ENCODE data around the gene NR2C1. TPM values are rescaled to one million over a fixed set of nuclear protein-coding genes. Genes with fewer than 3 reads are reported as not detected.

The NR2C1 gene
- total and polyA plus RNA-seq, 2 of the 8 experiments (the other 6 are each of a cell fraction or from before 2014, with no cell fraction given), result 22.8 to 48.3 TPM

GRCh38 chr12:95070378-95070777, 3.0 kb downstream of the NR2C1 start:
- peaks cover 0 to 18% (median 5%) of the 10 kb centered on the region in 4 experiments; a peak in 4 of 8 replicates for H3K36me3 ChIP-seq (ENCODE audit: control insufficient read depth in 2 of 4, insufficient read depth in 4 of 4, low read length in 3 of 4)
- whole genome bisulfite sequencing, 2 experiments (ENCODE audit: extremely low coverage in 1 of 2, insufficient coverage in 1 of 2, insufficient read length in 1 of 2, insufficient replicate concordance in 2 of 2, low coverage in 1 of 2, low lambda C conversion rate in 2 of 2, missing lambda C conversion rate in 1 of 2), result 100% methylated on average over 1 of the region's 1 CpG; no CpG with 5 or more reads in 1 of the 2 experiments
- POLR2A ChIA-PET (ENCODE audit: partially characterized antibody), result no interaction called here

More at GRCh38 chr12:95070378-95070777, 3.0 kb downstream of the NR2C1 start:
- no peak overlapping the region for H3K27ac ChIP-seq (ENCODE audit: low read depth, low read length)
- H3K14ac ChIP-seq (ENCODE audit: insufficient read length), result no peak overlapping the region
- no peaks in the 10 kb centered on the region for H3K27me3 ChIP-seq (replicated peaks in 1 of 4; ENCODE audit: control insufficient read depth in 3 of 4, extremely low read depth in 1 of 4, insufficient read depth in 3 of 4, low read length in 3 of 4)
- H2BK5ac ChIP-seq (ENCODE audit: low read depth, low read length), result no peak overlapping the region
- CTCF ChIA-PET (ENCODE audit: partially characterized antibody), result interaction anchor here (1.2 kb wide), 1 partner anchor 269 kb away, joined by 3 read pairs; no protein-coding TSS in a partner anchor
- 0 out of 2 replicates have a peak, but pooled peaks cover 2% of the 10 kb centered on the region for H3K23me2 ChIP-seq (ENCODE audit: low read depth, low read length)
- no peaks in the 10 kb centered on the region; the same call in 1 of the 2 replicates for H3K79me1 ChIP-seq (ENCODE audit: low read depth, low read length)
- no peak overlapping the region for H2BK15ac ChIP-seq (ENCODE audit: low read length)
- H3K18ac ChIP-seq (ENCODE audit: extremely low read depth, low read length), result no peak overlapping the region
- H3K4me3 ChIP-seq (ENCODE audit: extremely low read depth in 1 of 4, insufficient read depth in 2 of 4, low read depth in 3 of 4, low read length in 4 of 4), result no peak overlapping the region
- DNase-seq (ENCODE audit: low read depth in 1 of 2, low spot score in 2 of 2) (no peak), FAIRE-seq (no peak)
- H3K9ac ChIP-seq (replicated peaks in 1 of 4; ENCODE audit: extremely low read depth in 1 of 4, low read depth in 3 of 4, low read length in 3 of 4), result no peak overlapping the region
- H2BK120ac ChIP-seq (replicated peaks; ENCODE audit: low read depth, low read length), result no peak overlapping the region
- H3K4me2 ChIP-seq (ENCODE audit: insufficient read depth in 1 of 2, low read depth in 2 of 2, low read length in 2 of 2), result no peak overlapping the region
- H4K5ac ChIP-seq (ENCODE audit: insufficient read length, low read depth, low read length), result no peak overlapping the region
- no peak for TF ChIP-seq ATF3 (IDR thresholded peaks at IDR 0.05; ENCODE audit: insufficient read depth, low read depth, low read length)
- TF ChIP-seq EGR1 (IDR thresholded peaks at IDR 0.05; ENCODE audit: borderline replicate concordance, low read depth, low read length), result no peak
- TF ChIP-seq POU5F1 (IDR thresholded peaks at IDR 0.05; ENCODE audit: low read depth, low read length), result no peak
- TF ChIP-seq BACH1 (IDR thresholded peaks at IDR 0.05; ENCODE audit: low read length), result no peak
- TF ChIP-seq GTF2F1 (IDR thresholded peaks at IDR 0.05; ENCODE audit: borderline replicate concordance, low read depth, low read length), result no peak
- no peak for TF ChIP-seq TAF1 (IDR thresholded peaks at IDR 0.05; ENCODE audit: low read depth, low read length)
- no peak for TF ChIP-seq POLR2AphosphoS5 (IDR thresholded peaks at IDR 0.05; ENCODE audit: low read depth, low read length)
- no peak for TF ChIP-seq KDM1A (IDR thresholded peaks at IDR 0.05; ENCODE audit: borderline replicate concordance, low read length)
- H3K79me2 ChIP-seq (ENCODE audit: control insufficient read depth in 1 of 2, insufficient read depth in 2 of 2, low read length in 2 of 2), result peaks cover 4 to 46% of the 10 kb centered on the region in 2 experiments
- no peak overlapping the region for H2BK20ac ChIP-seq (ENCODE audit: low read length)
- H3K4ac ChIP-seq (replicated peaks; ENCODE audit: insufficient read length, low read depth, low read length), result no peak overlapping the region
- no peak overlapping the region for H4K91ac ChIP-seq (replicated peaks; ENCODE audit: insufficient read length, low read length)
- no peaks in the 10 kb centered on the region for H3K4me1 ChIP-seq (replicated peaks in 1 of 4; ENCODE audit: control insufficient read depth in 3 of 4, insufficient read depth in 4 of 4, low read length in 3 of 4)
- H3K56ac ChIP-seq (replicated peaks; ENCODE audit: insufficient read length, low read depth, low read length), result no peak overlapping the region
- no peak overlapping the region for H2BK12ac ChIP-seq (ENCODE audit: low read depth, low read length)
- peaks cover 2 to 3% of the 10 kb centered on the region in 2 experiments for H4K20me1 ChIP-seq (replicated peaks in 1 of 2; ENCODE audit: control insufficient read depth in 1 of 2, insufficient read depth in 2 of 2, low read length in 2 of 2)
- no peak overlapping the region for H4K8ac ChIP-seq (ENCODE audit: extremely low read depth, insufficient read depth, low read length)
- H2AK5ac ChIP-seq (ENCODE audit: low read depth, low read length), result no peak overlapping the region
- no peak overlapping the region for H3K23ac ChIP-seq (ENCODE audit: insufficient read length)
- H2AFZ ChIP-seq (ENCODE audit: low read length), result no peak overlapping the region
- no peaks in the 10 kb centered on the region for H3K9me3 ChIP-seq (ENCODE audit: insufficient read depth in 2 of 2, low read depth in 1 of 2, low read length in 1 of 2)
